Keratinocyte (primary cell): ENCODE measurements around the gene CKLF. TPM values are rescaled to one million over a fixed set of nuclear protein-coding genes. Genes with fewer than 3 reads are reported as not detected.
A peak's percentile ranks its signal among the peaks of the same experiment; 100 is the strongest.

Experiments used
- DNase-seq: peaks from one replicate; pipeline ENCODE4 v3.0.0-alpha.2; 2011; ENCODE audit warnings: low read depth, missing footprints, low spot score
- FAIRE-seq: peaks from 2 replicates; lab custom pipeline; 2011; peaks lifted over from hg19 to GRCh38; lab: Jason Lieb, UNC
- H2AFZ ChIP-seq: 2 replicates; pipeline ENCODE4 v1.6.0; 2012; ENCODE audit warnings: low read length, control low read depth, inconsistent platforms; ENCODE audit not compliant: control insufficient read depth
- H3K27ac ChIP-seq: 2 replicates; pipeline ENCODE4 v1.5.1; 2011; ENCODE audit warnings: low read length; ENCODE audit not compliant: control insufficient read depth, insufficient read depth
- H3K27me3 ChIP-seq: 3 replicates; pipeline ENCODE4 v1.6.0; 2011; ENCODE audit warnings: low read length; ENCODE audit not compliant: control insufficient read depth, insufficient read depth; ENCODE audit errors: extremely low read depth
- H3K36me3 ChIP-seq, 2 experiments: 2 replicates in 1 of 2; 3 replicates in 1 of 2; pipeline ENCODE4 v1.5.1; 2011; ENCODE audit warnings: low read length in 2 of 2, mild to moderate bottlenecking in 1 of 2; ENCODE audit not compliant: control insufficient read depth in 2 of 2, insufficient read depth in 2 of 2; ENCODE audit errors: extremely low read depth in 1 of 2
- H3K4me1 ChIP-seq: 3 replicates; pipeline ENCODE4 v1.5.1; 2011; ENCODE audit warnings: low read length; ENCODE audit not compliant: control insufficient read depth, insufficient read depth; ENCODE audit errors: extremely low read depth
- H3K4me2 ChIP-seq: 3 replicates; pipeline ENCODE4 v1.6.0; 2011; ENCODE audit warnings: low read depth, low read length; ENCODE audit not compliant: control insufficient read depth, insufficient read depth; ENCODE audit errors: extremely low read depth
- H3K4me3 ChIP-seq, 3 experiments: fragments of 200-600 bp in 1 of 3; sonication (generic) in 1 of 3; 2 replicates in 2 of 3; 3 replicates in 1 of 3; pipeline ENCODE4 v1.5.1; 2011 to 2016; ENCODE audit warnings: low read length in 3 of 3, mild to moderate bottlenecking in 3 of 3, control low read depth in 2 of 3, inconsistent platforms in 1 of 3, low read depth in 1 of 3, mixed read lengths in 1 of 3, mixed run types in 1 of 3, moderate library complexity in 1 of 3; ENCODE audit not compliant: control insufficient read depth in 2 of 3, insufficient read depth in 2 of 3; ENCODE audit errors: extremely low read depth in 1 of 3
- H3K79me2 ChIP-seq: 2 replicates; pipeline ENCODE4 v1.6.0; 2012; ENCODE audit warnings: low read length; ENCODE audit not compliant: control insufficient read depth, insufficient read depth
- H3K9ac ChIP-seq: 3 replicates; pipeline ENCODE4 v1.6.0; 2011; ENCODE audit warnings: low read length; ENCODE audit not compliant: control insufficient read depth, insufficient read depth; ENCODE audit errors: extremely low read depth
- H3K9me1 ChIP-seq: 3 replicates; pipeline ENCODE4 v1.6.0; 2011; ENCODE audit warnings: low read length; ENCODE audit not compliant: control insufficient read depth, insufficient read depth; ENCODE audit errors: extremely low read depth
- H3K9me3 ChIP-seq: 2 replicates; pipeline ENCODE4 v1.5.1; 2012; ENCODE audit warnings: low read depth, low read length; ENCODE audit not compliant: control insufficient read depth
- H4K20me1 ChIP-seq: 3 replicates; pipeline ENCODE4 v1.6.0; 2011; ENCODE audit warnings: low read length; ENCODE audit not compliant: control insufficient read depth, insufficient read depth; ENCODE audit errors: extremely low read depth
- CTCF ChIP-seq, 3 experiments: IDR thresholded peaks in 1 of 3; conservative IDR thresholded peaks in 1 of 3; optimal IDR thresholded peaks in 1 of 3; 2 replicates in 2 of 3; 3 replicates in 1 of 3; pipeline versions ENCODE3 to v1.5.1; 2011; ENCODE audit warnings: low read length in 3 of 3, mild to moderate bottlenecking in 3 of 3, moderate library complexity in 2 of 3, control low read depth in 1 of 3, inconsistent platforms in 1 of 3; ENCODE audit not compliant: insufficient read depth in 2 of 3; ENCODE audit errors: extremely low read depth in 1 of 3
- EZH2 ChIP-seq: IDR thresholded peaks from one replicate; pipeline ENCODE4 v1.6.1; 2012; ENCODE audit warnings: inconsistent platforms, mild to moderate bottlenecking, low read length, moderate library complexity
- dilution Hi-C: fragments of 300-500 bp; cut with MboI; formaldehyde crosslinking; loops from one replicate; pipeline ENCODE4 v1.7.0; 2020; ENCODE audit warnings: low sequenced_read_pairs; ENCODE audit not compliant: extremely low pct_ligation_motif_present
- polyA plus RNA-seq, 5 experiments: library from polyadenylated mRNA; depleted of rRNA in 3 of 5; stranded (reverse) in 3 of 5; stranded (forward) in 1 of 5; unstranded in 1 of 5; fragments of >200 nt; gene quantifications; 1 replicate in 1 of 5; 2 replicates in 3 of 5; 3 replicates in 1 of 5; pipeline versions ENCODE4 v1.2.1 to v1.2.3, GENCODE V29; 2011 to 2012; ENCODE audit warnings: missing spikeins in 2 of 5, low read depth in 1 of 5, low replicate concordance in 1 of 5

CKLF gene
- polyA plus RNA-seq, 1 donor (not counting 4 experiments of a cell fraction or from before 2014, with no cell fraction given), result 38.0 TPM

- peaks cover 6% of the 10 kb centered on the region for H3K79me2 ChIP-seq
- no peak overlapping the region for H3K27ac ChIP-seq
- H3K9me3 ChIP-seq, result peaks cover 2% of the 10 kb centered on the region
- TF ChIP-seq EZH2, result no peak
- no peak for TF ChIP-seq CTCF (optimal IDR thresholded peaks at IDR 0.05 in 1 of 3, IDR thresholded peaks at IDR 0.05 in 1 of 3, conservative IDR thresholded peaks at IDR 0.05 in 1 of 3; ENCODE audit: extremely low read depth in 1 of 3, insufficient read depth in 2 of 3, low read length in 3 of 3)
- no peak overlapping the region for H3K4me3 ChIP-seq
- no peaks in the 10 kb centered on the region for H3K36me3 ChIP-seq
- H4K20me1 ChIP-seq, result no peaks in the 10 kb centered on the region
- no peaks in the 10 kb centered on the region for H3K9me1 ChIP-seq
- dilution Hi-C loops, result no loop called here
- H3K4me1 ChIP-seq, result peaks cover 14% of the 10 kb centered on the region
- DNase-seq (no peak), FAIRE-seq (no peak)
- no peak overlapping the region for H3K9ac ChIP-seq
- no peak overlapping the region for H3K4me2 ChIP-seq
- H2AFZ ChIP-seq, result no peak overlapping the region
- H3K27me3 ChIP-seq, result no peaks in the 10 kb centered on the region
These were observed 49.1 kb downstream of the CKLF start for GRCh38 chr16:66601471-66601870.

GRCh38 chr16:66603537-66604375 is 51.4 kb downstream of the CKLF start:
- DNase-seq (no peak), FAIRE-seq (no peak)
- H3K4me2 ChIP-seq, result peak overlapping the region; percentile 84
- H3K4me1 ChIP-seq, result peaks cover 19% of the 10 kb centered on the region
- H4K20me1 ChIP-seq, result no peaks in the 10 kb centered on the region
- H3K9ac ChIP-seq, result peak overlapping the region; percentile 56
- no peak for TF ChIP-seq EZH2
- TF ChIP-seq CTCF (optimal IDR thresholded peaks at IDR 0.05 in 1 of 3, IDR thresholded peaks at IDR 0.05 in 1 of 3, conservative IDR thresholded peaks at IDR 0.05 in 1 of 3; ENCODE audit: extremely low read depth in 1 of 3, insufficient read depth in 2 of 3, low read length in 3 of 3), result no peak
- no peaks in the 10 kb centered on the region for H3K27me3 ChIP-seq
- peaks cover 2 to 3% of the 10 kb centered on the region in 2 experiments for H3K36me3 ChIP-seq
- peak overlapping the region; percentile 61 to 79 (median 67) for H3K4me3 ChIP-seq
- peaks cover 2% of the 10 kb centered on the region for H3K9me3 ChIP-seq
- H3K9me1 ChIP-seq, result no peaks in the 10 kb centered on the region
- dilution Hi-C loops, result no loop called here
- no peak overlapping the region for H3K27ac ChIP-seq
- peaks cover 6% of the 10 kb centered on the region for H3K79me2 ChIP-seq
- peak overlapping the region; percentile 78 for H2AFZ ChIP-seq
